ENCODE results near the gene COX19.

GRCh38 chr7:967361-968082, 7.8 kb downstream of the COX19 start:
- TF ChIP-seq CTCF (conservative IDR thresholded peaks at IDR 0.05): no peak
- no peak for TF ChIP-seq EZH2 (IDR thresholded peaks at IDR 0.05; ENCODE audit: low read depth)
